Fibroblast of lung (primary cell): ENCODE results near the gene PHACTR2.

Source experiments
- EZH2 ChIP-seq: IDR thresholded peaks from 2 replicates; pipeline ENCODE4 v1.5.1; 2012; ENCODE audit warnings: low read length, control low read depth, mild to moderate bottlenecking; ENCODE audit errors: missing control alignments
- TF ChIP-seq, protein P1 (sequence below), 2 donors: IDR thresholded peaks in 1 of 2; conservative IDR thresholded peaks in 1 of 2; 1 replicate in 1 of 2; 2 replicates in 1 of 2; pipeline ENCODE4 v1.5.1; 2011 to 2012; ENCODE audit warnings: low read length in 2 of 2, control low read depth in 1 of 2, inconsistent platforms in 1 of 2, low read depth in 1 of 2, mild to moderate bottlenecking in 1 of 2

DNA sequence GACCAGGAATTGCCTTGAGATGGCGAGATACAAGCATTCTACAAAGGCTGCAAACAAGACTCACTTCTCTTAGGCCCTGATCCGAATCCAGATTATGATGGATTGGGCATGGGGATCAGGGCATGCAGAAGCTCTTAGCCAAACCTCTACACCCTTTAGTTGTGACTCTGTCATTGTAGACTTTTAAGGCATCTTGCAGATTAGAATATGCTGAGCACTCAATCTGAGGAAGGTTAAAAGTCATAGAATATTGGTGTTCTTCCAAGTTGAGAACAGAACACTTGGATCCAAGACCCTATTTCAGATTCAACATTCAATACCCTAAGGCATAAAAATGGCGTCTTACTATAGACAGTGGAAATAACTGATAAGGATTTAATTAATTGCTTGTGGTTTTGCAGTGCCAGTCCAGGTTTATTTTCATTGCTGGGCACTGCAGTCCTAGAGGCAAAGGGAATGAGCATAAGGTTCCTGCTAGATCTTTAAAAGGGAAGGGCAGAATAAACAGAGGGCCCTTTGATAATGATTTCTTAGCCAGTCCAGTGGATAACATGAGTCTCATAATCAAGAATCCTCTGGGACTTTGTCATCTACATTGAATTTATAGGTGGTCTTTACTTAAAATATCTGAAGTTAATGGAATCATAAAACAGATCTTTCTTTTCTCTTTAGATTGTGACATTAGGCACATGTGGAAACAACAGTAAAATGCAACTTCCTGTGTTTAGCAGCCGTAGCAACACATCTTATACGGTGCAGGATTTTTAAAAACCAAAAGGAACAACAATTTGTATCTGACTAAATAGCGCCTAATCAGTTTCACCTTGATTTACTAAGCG is 17.6 kb downstream of the PHACTR2 start:
- TF ChIP-seq, protein P1, sequence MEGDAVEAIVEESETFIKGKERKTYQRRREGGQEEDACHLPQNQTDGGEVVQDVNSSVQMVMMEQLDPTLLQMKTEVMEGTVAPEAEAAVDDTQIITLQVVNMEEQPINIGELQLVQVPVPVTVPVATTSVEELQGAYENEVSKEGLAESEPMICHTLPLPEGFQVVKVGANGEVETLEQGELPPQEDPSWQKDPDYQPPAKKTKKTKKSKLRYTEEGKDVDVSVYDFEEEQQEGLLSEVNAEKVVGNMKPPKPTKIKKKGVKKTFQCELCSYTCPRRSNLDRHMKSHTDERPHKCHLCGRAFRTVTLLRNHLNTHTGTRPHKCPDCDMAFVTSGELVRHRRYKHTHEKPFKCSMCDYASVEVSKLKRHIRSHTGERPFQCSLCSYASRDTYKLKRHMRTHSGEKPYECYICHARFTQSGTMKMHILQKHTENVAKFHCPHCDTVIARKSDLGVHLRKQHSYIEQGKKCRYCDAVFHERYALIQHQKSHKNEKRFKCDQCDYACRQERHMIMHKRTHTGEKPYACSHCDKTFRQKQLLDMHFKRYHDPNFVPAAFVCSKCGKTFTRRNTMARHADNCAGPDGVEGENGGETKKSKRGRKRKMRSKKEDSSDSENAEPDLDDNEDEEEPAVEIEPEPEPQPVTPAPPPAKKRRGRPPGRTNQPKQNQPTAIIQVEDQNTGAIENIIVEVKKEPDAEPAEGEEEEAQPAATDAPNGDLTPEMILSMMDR (conservative IDR thresholded peaks at IDR 0.05 in 1 of 2, IDR thresholded peaks at IDR 0.05 in 1 of 2; ENCODE audit: low read depth in 1 of 2, low read length in 2 of 2), result no peak
- TF ChIP-seq EZH2, result no peak
